Measurements from ENCODE around the gene GNG8. TPM values are rescaled to one million over a fixed set of nuclear protein-coding genes. Genes with fewer than 3 reads are reported as not detected.

The GNG8 gene
- total and polyA plus RNA-seq, 2 experiments from 2014 or later, result 16.2 TPM; not detected in 1

DNA sequence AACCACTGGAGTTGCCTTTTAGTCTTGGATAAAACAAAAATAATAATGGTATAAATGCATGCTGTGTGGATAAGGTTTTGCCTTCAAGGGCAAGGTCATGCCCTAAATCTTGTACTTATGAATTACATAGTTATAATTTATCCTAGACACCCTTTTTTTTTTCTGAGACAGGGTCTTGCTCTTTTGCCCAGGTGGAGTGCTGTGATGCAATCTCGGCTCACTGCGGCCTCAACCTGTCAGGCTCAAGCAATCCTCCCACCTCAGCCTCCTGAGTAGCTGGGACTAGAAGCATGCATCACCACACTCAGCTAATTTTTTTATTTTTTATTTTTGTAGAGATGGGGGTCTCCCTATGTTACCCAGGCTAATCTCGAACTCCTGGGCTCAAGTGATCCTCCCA, 32.7 kb upstream of the GNG8 start:
- H3K9me3 ChIP-seq (ENCODE audit: low read depth), result no peaks in the 10 kb centered on the region
- H3K27me3 ChIP-seq, result no peaks in the 10 kb centered on the region
- peaks cover 1% of the 10 kb centered on the region for H3K36me3 ChIP-seq
- H3K4me1 ChIP-seq (ENCODE audit: low read depth), result no peaks in the 10 kb centered on the region
- no peak overlapping the region for H3K27ac ChIP-seq
- TF ChIP-seq, protein P1, sequence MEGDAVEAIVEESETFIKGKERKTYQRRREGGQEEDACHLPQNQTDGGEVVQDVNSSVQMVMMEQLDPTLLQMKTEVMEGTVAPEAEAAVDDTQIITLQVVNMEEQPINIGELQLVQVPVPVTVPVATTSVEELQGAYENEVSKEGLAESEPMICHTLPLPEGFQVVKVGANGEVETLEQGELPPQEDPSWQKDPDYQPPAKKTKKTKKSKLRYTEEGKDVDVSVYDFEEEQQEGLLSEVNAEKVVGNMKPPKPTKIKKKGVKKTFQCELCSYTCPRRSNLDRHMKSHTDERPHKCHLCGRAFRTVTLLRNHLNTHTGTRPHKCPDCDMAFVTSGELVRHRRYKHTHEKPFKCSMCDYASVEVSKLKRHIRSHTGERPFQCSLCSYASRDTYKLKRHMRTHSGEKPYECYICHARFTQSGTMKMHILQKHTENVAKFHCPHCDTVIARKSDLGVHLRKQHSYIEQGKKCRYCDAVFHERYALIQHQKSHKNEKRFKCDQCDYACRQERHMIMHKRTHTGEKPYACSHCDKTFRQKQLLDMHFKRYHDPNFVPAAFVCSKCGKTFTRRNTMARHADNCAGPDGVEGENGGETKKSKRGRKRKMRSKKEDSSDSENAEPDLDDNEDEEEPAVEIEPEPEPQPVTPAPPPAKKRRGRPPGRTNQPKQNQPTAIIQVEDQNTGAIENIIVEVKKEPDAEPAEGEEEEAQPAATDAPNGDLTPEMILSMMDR (IDR thresholded peaks at IDR 0.05; ENCODE audit: low read depth, low read length), result no peak
- DNase-seq (ENCODE audit: low read depth in 1 of 2, low spot score in 1 of 2), result no peak
- no peak overlapping the region for H3K4me3 ChIP-seq

DNA sequence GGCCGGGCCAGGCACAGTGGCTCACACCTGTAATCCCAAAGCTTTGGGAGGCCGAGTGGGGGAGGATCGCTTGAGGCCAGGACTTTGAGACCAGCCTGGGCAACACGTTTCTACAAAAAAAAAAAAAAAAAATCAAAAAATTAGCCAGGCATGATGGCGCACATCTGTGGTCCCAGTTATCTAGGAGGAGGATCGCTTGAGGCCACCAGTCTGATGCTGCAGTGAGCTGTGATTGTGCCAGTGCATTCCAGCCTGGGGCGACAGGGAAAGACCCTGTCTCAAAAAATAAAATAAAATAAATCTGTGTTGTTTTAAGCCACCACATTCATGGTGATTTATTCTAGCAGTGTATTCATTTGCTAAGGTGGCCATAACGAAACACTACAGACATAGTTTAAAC, 29.1 kb upstream of the GNG8 start:
- TF ChIP-seq, protein P1 (IDR thresholded peaks at IDR 0.05; ENCODE audit: low read depth, low read length), result no peak
- H3K4me3 ChIP-seq, result no peak overlapping the region
- H3K27me3 ChIP-seq, result no peaks in the 10 kb centered on the region
- H3K9me3 ChIP-seq (ENCODE audit: low read depth), result no peaks in the 10 kb centered on the region
- no peaks in the 10 kb centered on the region for H3K36me3 ChIP-seq
- H3K4me1 ChIP-seq (ENCODE audit: low read depth), result peaks cover 3% of the 10 kb centered on the region
- H3K27ac ChIP-seq, result no peak overlapping the region
- DNase-seq (ENCODE audit: low read depth in 1 of 2, low spot score in 1 of 2), result no peak

DNA sequence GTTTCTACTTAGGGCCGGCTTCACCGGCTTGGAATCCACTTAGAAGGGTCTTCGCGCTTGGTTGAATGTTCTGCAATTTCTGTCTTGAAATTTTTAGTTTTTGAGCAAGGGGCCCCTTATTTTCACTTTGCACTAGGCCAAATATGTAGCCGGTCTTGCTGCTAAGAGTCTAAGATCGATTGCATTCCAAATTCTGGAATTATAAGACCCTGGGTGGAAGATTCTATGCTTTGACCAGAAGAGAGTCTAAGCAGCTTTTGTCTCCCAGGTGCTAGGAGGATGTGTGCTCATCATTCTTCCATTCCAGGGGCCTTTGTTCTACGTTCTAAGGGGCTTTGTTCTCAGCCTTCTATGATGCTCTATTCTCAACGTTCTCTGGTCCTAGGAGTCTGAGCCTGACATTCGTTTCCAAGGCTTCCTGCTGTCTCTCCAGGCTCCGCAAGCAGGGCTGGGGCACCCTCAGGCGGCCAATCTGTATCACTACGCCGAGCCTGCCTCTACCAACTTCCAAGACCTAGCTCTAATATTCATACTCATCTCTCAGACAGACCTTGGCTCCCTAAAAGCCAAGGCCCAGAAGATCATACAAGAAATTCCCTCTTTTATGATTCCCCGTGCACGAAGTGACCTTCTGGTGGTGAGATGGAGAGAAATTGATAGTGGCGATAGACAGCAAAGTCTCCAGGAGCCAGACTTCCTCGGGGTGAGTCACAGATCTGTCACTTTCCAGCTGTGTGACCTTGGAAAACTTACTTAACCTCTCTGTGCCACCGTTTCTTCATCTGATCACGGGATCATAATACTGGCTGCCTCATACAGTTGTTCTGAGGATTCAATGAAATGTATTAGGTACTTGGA, 26.0 kb upstream of the GNG8 start:
- Histone ChIP-seq H3K36me3 (no peaks in the 10 kb centered on the region), H3K9me3 (ENCODE audit: low read depth) (no peaks in the 10 kb centered on the region), H3K27me3 (no peaks in the 10 kb centered on the region), H3K4me3 (no peak overlapping the region), H3K27ac (peak overlapping the region; percentile 8), H3K4me1 (ENCODE audit: low read depth) (peaks cover 9% of the 10 kb centered on the region)
- peak; percentile 90 to 95 for DNase-seq (ENCODE audit: low read depth in 1 of 2, low spot score in 1 of 2)
- TF ChIP-seq, protein P1 (IDR thresholded peaks at IDR 0.05; ENCODE audit: low read depth, low read length), result peak; percentile 93

DNA sequence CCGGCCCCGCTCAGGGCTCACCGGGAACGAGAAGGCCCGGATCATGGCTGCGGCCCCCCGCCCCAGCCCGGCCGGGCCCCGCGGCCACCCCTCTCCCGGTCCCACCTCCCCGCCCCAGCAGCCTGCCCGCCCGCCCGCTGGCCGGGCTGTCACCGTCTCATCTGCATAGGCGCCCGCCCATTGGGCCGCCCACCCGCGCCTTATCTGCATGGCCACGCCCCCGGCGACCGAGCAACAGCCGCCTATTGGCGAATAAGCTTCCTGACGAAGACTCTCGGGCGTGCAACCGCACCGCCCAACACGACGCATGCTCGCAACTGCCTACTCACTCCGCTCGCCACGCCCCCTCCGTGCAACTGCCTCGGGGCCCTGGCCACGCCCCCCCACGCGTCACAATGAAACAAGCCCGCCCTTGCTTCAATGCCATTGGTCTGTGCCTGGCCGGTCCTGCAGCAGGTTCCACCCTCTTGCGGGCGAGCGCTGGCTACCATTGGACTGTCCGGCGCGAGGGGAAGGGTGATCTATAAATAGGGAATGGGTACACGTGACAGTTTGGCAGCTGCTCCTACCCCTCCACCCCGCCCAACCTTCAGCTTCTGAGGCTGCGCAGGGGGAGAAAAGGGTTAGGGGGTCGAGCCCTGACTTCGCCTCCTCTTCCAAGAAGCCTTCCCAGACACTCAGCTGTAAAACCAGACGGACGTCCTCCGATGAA, 25.2 kb upstream of the GNG8 start, which contains the start of gene DACT3:
Gene DACT3 (minus strand): TSS at position 163 of the 712 bp plus-strand sequence. CDS start 118 bp downstream, at position 45.
- Histone ChIP-seq H3K36me3 (no peaks in the 10 kb centered on the region), H3K4me1 (ENCODE audit: low read depth) (peaks cover 9% of the 10 kb centered on the region), H3K9me3 (ENCODE audit: low read depth) (no peaks in the 10 kb centered on the region), H3K4me3 (peak within 1 kb of the TSS; percentile 85), H3K27ac (peak within 1 kb of the TSS; percentile 80), H3K27me3 (no peaks in the 10 kb centered on the region)
- peak; percentile 100 for DNase-seq (ENCODE audit: low read depth in 1 of 2, low spot score in 1 of 2)
- TF ChIP-seq, protein P1 (IDR thresholded peaks at IDR 0.05; ENCODE audit: low read depth, low read length), result no peak

DNA sequence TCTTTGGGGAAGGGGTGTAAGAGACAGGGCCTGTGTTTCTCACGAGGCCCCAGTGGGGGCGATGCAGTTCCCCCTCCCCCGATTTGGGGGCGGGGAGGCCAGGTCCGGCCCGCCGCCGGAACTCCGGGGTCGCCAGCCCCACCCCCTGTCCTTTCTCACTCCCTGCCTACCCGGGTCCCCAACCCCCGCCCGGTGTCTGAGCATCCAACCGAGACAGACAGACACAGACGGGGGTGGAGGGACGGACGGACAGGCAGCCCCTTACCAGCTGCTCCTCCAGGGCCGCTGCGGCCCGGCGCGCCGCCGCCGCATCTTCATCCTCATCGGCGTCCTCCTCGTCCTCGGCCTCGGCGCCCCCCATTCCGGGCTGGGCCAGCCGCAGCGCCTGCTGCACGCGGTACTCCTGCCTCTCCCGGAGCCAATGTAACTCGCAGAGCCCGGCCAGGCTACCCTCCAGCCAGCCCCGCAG, 24.6 kb upstream of the GNG8 start:
- Histone ChIP-seq H3K9me3 (ENCODE audit: low read depth) (no peaks in the 10 kb centered on the region), H3K27me3 (no peaks in the 10 kb centered on the region), H3K4me3 (peak overlapping the region; percentile 85), H3K36me3 (no peaks in the 10 kb centered on the region), H3K4me1 (ENCODE audit: low read depth) (peaks cover 9% of the 10 kb centered on the region), H3K27ac (peak overlapping the region; percentile 80)
- DNase-seq (ENCODE audit: low read depth in 1 of 2, low spot score in 1 of 2), result no peak
- TF ChIP-seq, protein P1 (IDR thresholded peaks at IDR 0.05; ENCODE audit: low read depth, low read length), result no peak

All from cardiac muscle cell (in vitro differentiated cells and primary cell).